ENCODE results near the gene EDAR.

Gene EDAR

DNA sequence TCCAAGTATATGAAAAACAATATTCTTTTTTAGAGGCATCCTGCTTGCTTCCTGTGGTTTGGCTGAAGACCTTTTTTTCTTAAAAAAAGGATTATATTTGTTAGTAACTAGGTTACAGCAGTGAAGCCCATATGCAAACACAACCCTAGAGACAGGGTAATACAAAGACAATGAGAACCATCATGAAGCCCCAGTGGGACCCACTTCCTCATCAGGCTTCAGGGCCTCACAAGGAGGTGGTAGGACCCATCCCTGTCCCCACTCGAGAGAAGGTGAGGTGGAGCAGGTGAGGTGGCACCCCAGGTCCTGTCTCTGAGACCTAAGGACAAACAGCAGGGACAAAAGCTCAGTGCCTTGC, 80.3 kb downstream of the EDAR start:
- no peak for DNase-seq (ENCODE audit: low read depth)

DNA sequence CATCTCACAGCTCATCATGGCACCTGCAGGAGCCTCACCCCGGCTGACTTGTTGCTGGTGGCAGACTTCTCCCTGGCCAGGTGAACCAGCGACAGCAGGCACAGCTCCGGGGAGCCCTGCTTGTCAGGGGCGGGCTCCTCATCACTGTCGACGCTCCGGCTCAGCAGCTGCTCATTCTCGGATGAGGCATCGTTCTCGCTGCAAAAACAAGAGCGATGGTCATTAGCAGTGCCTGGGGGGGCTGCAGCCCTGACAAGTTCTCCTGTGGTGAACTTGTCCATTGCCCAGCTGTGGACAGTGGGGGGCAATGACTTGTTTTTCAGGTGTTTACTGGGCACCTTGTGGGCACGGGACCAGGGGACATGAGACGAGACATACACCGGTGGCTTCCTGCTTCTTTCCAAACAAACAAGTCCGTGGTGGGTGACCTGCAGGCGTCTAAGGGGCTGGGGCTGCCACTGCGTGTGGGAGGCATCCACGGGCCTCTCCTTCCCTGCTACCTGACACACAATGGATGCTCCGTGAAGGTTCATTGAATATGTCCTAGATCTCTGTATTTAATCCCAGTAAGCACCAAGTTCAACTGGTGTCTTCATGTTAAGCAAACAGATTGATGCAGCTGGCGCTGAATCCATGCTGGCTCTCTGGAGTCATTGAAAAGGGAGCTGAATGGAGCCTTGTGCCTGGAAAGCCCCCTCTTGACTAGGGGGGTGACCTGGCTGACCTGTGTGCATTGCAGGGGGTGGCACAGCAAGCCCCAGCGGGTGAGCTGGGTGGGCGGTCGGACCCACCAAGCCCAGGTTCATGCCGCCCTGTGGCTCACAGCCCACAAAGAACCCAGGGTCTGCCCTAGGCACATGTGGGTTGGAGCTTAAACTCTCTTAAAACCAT, 81.0 kb downstream of the EDAR start:
- DNase-seq (ENCODE audit: low read depth) = no peak

DNA sequence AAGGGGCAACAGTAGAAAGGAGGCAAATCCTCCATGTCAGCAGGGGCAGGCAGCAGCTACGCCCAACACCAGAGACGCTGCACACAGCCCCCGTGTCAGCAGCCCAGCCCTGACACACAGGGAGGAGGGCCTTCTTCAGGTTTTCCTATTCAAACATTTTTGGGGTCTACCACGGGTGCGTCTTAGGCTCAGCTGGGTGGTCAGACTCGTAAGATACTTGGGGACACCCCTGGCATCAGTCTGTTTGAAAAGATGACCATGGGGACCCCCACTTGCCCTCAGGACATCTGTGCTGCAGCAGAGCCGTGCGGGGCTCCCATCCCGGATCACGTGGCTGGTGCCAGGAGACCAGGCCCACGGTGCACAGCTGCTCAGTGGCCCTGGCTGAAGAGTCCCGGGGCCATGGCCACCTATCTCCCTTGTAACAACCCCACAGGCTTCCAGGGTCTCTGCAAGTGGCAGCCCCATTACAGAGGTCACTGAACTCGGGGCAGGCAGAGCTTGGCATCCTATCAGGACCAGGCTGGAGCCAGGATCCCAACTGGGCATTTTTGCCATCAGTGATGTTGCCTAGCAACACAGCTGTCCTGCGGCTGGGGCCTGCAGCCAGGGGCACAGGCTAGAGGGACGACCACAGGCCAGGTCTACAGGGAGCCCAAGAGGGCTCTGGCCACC, 82.5 kb downstream of the EDAR start:
- no peak for DNase-seq (ENCODE audit: low read depth)

DNA sequence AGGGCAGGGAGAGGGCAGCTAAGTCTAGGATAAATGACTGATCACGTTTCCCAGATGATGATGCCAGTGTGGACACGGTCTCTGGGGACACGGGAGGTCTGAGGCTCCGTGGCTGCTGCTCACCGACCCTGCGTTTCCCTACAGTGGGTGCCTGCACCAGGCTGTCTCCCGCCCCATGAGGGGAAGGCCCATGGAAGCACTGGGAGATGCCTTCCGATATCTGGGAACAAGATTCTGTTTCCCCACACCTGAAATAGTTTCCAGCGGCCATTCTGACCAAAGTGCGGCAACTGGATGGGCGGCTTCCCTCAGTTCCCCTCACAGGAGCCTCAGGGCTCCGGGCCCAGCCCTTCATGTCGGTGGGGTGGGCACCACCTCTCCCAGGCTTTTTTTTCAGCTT, 83.1 kb downstream of the EDAR start:
- DNase-seq (ENCODE audit: low read depth) = no peak

DNA sequence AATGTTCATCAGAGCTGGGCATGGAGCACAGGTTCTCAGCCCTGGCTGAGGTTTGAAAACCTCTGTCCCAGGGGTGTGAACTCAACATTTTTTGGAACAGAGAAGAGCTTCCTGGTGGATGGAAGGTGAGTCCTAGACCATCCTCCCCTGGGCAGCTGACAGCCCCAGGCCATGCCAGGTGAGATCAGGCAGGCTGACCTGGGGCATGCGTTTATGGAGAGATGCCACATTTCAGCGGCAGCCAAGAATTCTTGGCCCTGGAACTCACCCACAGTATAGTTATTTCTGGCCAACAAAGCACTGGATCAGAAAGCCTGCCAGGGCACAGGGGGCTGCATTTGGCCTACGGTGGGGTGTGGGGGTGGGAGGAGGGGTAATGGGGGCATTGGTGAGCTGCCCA, 83.8 kb downstream of the EDAR start:
- no peak for DNase-seq (ENCODE audit: low read depth)

DNA sequence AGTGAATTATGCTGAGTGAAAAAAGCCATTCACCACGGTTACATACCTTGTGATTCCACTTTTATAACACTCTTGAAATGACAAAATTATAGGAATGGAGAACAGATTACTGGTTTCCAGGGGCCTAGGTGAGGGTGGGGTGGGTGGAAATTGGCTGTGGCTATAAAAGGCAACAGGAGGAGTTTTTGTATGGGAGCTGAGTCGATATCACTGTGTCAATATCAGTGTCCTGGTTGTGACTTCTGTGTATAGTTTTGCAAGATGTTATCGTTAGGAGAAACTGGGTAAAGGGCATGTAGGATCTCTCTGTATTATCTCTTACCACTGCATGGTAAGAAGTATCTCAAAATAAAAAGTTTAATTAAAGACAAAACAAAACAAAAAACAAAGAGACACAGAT, 84.3 kb downstream of the EDAR start:
- DNase-seq (ENCODE audit: low read depth) = no peak

DNA sequence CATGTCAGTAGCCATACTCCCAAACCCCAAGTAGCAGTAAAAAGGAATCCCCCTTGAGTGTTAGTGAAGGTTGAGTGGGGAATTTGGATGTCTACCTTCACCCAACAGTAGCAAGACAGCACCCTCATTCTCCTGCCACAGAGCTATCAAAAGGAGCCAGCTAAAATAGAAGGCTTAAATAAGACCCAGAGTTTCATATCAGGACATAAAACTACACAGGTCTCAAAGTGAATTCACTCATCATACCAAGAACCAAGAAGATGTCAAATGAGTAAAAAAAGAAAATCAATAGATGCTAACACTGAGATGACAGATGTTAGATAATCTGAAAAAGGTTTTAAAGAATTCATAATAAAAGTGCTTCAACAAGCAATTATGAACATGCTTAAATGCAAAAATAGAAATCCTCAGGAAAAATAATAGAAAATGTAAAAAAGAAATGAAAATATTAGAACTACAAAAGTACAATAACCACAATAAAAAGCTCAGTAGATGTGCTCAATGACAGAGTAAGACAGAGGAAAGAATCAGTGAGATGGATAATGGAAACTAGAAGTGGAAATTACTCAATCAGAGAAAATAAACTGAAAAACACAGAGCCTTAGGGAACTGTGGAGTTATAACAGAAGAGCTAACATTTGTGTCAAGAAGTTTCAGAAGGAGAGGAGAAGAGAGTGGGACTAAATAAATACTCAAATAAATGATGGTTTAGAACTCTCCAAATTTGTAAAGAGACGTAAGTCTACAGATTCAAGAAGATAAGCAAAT, 90.5 kb downstream of the EDAR start:
- DNase-seq (ENCODE audit: low read depth) = no peak

DNA sequence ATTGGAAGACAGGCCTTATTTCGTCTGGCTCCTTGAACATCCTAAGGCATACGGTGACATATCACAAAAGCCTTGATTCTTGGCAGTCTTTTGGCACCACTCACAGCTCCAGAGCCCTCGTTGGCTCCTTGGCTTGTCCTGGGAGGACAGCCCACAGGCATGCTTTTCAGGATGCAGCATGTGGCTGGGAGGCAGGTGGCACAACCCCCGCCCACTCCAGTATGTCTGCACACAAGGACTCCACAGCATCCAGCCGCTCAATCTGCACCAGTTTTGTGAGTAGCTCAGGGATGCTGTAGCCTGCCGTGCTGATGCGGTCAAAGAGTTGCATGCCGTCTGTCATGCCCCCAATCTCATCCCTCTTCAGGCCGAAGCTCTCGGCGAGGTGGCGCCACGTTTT, 92.3 kb downstream of the EDAR start:
- no peak for DNase-seq (ENCODE audit: low read depth)

DNA sequence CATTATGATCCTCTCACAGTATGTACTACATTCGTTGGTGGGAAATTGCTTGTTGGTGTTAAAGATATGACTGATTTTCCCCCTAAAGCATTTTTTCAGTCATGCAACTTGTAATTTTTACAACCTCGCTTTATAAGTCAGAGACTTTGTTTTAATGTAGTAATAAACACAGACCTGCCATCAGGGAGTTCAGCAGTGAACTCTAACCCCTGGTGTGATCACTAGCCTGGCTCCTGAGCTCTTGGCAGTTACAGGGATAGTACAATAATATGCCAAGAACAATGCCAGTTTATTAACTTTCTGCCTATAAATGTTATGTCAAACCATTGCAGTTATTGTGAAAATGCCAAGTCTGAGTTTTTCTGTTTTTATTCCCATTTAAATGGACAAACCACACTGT, 93.8 kb downstream of the EDAR start:
- no peak for DNase-seq (ENCODE audit: low read depth)

DNA sequence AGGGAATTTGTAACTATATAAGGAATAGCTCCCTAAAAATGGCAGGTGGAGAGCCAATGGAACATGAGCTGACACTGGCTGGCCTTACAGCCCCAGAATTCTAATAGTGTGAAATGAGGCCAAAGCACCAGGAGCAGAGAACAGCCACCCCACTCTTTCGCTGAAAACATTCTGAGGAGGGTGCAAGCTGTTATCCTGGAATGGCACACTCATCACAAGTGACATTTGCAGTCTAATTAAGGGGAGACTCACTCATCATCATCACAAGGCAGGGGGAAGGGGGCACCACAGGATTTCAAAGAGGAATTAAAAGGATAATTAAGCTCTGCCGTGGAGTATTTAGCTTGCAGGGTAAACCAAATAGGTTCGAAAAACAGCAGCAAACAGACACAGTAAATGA, 94.3 kb downstream of the EDAR start:
- DNase-seq (ENCODE audit: low read depth) = no peak

DNA sequence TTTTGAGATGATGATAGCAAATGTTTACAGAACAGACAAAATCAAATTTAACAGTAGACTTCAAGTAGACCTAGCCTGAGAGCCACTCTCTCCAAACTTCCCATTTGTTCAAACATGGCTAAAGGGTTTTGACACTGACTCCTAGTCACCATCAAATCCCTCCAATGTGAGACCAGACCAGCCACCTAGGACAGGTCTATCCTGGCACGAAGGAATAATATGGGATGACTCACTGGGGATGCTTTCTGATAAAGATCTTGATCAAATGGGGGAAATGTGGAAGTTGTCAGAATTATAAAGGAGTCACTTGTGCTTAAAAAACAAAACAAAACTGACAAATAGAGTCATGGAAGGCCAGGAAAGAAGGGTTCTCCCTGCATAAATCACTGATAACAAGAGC, 95.7 kb downstream of the EDAR start:
- DNase-seq (ENCODE audit: low read depth) = no peak

DNA sequence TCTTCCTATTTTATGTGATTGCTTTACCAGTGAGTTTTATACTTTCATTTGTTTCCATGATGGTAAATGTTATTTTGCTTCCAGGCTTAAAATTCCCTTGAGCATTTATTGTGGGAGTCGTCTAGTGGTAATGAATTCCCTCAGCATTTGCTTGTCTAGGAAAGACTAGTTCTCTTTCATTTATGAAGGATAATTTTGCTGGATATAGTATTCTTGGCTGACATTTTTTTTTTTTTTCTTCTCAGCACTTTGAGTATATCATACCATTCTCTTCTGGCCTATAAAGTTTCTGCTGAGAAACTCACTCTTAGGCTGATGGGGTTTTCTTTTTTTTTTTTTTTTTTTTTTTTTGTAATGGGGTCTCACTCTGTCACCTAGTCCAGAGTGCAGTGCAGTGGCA, 99.1 kb downstream of the EDAR start:
- DNase-seq (ENCODE audit: low read depth) = no peak

DNA sequence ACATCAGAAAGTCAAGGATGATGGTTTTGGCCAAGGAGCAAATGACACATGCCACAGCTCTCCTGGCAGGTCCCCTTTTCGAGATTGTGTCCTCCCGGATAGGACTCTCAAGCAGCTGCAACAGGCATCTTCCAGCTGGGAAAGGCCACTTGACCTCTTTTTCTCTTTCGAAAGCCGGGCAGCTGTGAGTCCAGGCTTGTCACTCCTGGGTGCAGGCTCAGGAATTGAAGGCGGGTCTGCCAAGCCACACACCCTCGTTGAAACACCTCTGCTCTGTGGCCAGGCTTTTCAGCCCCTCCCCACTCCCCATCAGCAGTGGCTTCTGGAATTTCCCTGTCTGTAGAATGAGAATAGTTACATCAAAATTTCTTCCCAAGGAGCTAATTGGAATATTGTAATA, 104.4 kb downstream of the EDAR start:
- DNase-seq (ENCODE audit: low read depth) = no peak

DNA sequence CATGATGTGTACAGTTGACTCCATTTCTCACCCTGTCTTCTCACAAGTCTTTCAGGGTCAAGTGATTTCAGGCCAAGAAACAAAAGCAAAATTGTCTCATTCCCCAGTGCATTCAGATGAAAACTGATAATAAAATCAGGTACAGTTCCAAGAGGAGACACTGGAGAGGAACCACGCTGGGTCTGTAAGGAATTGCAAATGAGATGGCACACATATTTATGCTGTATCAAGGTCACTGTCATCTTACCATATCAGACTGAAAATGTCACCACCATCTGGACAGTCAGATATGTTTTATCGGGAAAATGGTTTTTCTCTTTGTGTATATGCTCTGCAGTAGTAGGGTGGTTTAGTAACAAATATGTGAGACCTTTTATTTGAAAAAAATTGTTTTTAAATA, 110.7 kb downstream of the EDAR start:
- no peak for DNase-seq (ENCODE audit: low read depth)

DNA sequence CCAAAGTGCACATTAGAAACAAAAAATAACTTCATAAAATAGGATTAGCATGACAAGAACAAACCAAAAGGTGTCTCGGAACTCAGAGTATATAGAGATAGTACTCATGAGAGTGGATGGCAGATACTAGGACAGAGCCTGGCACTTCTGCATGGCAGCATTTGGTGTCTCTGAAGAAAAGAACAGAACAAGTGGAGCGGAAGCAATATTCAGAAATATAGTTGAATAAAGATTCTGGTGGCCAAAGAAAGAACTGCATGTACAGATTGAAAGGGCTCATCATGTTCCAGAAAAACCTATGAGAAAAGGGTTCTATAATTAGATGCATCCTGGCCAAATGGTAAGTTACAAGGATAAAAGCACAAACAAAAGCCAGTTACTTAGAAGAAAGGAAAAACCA, 111.5 kb downstream of the EDAR start:
- DNase-seq (ENCODE audit: low read depth) = no peak

DNA sequence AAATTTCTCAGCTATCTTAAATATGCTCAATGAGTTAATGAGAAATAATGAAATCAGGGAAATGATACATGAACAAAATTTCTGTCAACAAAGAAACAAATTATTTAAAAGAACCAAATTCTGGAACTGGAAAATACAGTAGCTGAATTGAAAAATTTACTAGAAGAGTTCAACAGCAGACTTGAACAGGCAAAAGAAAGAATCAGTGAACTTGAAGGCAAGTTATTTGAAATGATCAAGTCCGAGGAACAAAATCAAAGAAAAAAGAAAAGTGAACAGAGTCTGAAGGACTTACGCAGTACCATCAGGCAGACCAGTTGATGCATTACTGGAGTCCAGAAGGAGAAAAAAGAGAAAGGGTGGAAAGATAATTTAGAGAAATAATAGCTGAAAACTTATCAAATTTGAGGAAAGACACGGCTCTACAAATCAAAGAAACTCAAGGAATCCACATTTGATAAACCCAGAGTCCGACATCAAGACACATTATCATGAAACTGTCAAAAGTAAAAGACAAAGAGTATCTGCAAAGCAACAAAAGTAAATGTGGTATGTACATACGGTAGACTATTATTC, 118.9 kb downstream of the EDAR start:
- DNase-seq (ENCODE audit: low read depth) = no peak

DNA sequence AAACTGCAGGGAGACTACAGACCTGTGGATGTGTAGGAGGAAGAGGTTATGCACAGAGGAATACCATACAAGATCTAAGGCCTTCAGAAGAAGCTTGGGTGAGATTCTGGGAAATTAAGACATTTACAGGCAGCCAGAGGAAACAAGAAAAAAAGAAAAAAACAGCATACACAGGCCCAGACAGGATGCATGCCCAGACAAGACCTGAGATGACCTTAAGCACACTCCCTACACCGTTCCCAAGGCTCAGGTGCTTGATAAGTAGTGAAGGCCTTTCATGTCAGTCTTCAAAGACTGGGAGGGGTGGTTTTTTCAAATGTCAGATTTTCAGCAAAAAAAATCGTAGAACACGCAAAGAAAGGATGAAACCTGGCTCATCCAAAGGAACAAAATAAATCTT, 119.5 kb downstream of the EDAR start:
- no peak for DNase-seq (ENCODE audit: low read depth)

DNA sequence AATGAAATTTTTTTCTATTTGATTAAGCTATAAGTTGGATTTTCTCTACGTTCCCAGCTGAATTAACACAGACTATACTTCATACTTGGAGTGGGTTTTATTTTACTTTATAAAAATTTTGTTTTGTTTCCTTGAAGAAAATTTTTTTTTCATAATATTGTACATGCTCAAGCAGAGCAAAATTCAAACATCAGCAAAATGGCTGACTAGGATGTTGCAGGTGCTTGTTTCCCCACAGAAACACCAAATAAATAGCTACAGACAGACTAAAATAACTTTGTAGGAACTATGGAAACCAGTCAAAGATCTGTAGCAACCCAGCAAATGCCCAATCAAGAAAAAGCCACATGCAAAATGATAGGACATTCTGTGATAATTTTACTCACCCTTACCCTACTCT, 120.1 kb downstream of the EDAR start:
- no peak for DNase-seq (ENCODE audit: low read depth)

DNA sequence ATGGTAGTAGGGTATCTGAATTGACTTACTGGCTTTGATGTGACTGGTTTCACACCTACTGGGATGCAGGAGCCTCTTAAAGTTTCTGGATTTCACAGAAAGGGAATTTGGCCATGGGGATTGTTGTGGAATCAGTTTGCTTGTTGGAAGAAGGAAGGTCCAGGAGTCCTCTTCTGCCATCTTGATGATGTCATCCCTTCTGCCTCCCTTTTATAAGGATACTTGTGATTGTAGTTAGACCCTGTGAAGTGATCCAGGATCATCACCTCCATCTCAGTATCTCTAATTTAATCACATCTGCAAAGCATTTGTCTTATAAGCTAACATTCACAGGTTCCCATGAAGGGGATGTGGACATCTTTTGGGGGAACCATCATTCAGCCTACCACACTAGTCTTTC, 123.0 kb downstream of the EDAR start:
- DNase-seq (ENCODE audit: low read depth) = no peak

DNA sequence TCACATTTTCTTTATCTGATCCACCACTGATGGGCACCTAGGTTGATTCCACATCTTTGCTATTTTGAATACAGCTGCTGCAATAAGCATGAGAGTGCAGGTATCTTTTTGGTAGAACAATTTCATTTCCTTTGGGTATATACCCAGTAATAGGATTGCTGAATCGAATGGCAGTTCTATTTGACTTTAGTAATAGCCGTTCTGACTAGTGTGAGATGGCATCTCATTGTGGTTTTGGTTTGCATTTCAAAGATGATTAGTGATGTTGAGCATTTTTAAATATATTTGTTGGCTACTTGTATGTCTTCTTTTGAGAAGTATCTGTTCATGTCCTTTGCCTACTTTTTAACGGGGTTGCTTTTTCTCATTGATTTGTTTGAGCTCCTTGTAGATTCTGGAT, 130.1 kb downstream of the EDAR start:
- peak; percentile 26 for DNase-seq (ENCODE audit: low read depth)

DNA sequence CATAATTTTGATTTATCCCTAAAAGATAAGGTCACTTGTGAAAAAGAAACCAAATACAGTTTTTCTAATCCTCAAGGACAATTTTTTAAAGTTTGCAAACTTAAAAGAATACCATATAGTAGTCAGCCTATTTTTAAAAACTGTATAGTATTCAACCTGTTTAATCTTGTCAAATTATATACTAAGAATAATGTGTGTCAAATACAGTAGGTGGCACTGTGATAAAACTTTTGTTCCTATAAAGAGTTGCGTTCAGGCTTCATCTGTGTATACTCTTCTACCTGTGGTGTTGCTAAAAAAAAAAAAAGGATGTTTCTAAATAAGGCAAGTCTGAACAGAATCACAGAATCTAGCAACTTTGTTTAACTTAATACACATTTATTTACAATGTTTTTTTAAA, 133.8 kb downstream of the EDAR start:
- no peak for DNase-seq (ENCODE audit: low read depth)

DNA sequence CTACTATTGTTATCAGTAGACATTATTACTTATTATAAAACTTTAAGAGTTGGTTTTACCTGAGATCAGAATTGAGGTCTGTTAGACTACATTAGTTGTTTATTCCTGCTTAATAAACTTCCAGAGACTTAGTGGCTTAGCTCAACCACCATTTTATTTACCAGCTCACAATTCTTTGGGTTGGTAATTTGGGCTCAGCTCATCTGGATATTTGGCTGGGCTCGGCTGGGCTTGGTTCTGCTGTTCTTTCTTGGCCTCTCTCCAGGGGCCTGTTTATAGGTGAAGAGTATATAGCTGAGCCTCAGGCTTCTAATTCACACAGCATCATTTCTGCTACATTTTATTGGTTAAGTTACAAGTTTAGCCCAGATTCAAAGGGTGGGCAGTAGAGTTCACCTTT, 134.5 kb downstream of the EDAR start:
- no peak for DNase-seq (ENCODE audit: low read depth)

DNA sequence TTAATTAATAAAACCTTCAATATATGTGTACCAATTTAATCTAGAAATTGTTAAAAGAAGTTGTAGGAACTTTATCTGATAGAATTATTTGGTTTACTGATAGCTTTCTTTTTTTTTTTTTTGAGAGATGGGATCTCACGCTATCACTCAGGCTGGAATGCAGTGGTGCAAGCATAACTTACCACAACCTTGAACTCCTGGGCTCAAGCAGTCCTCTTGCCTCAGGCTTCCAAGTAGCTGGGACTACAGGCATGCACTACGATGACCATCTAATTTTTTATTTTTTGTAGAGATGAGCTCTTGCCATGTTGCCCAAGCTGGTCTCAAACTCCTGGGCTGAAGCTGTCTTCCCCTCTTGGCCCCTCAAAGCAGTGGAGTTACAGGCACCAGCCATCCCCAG, 135.6 kb downstream of the EDAR start:
- DNase-seq (ENCODE audit: low read depth) = peak; percentile 26

Measured in non-pigmented ciliary epithelial cell (primary cell).